A673 (cell line): ENCODE results near the gene SERPINB4. TPM values are rescaled to one million over a fixed set of nuclear protein-coding genes. Genes with fewer than 3 reads are reported as not detected.
"Not testable (repeated sequence)": the region's sequence is repeated elsewhere in the genome, so short reads cannot be mapped to it uniquely, and the experiment has no call there.

ENCODE experiments used
- BruUV-seq: library from RNA; stranded (reverse); fragments of 400-500 nt; replicated peaks from 2 replicates; lab custom pipeline; 2021; lab: Mats Ljungman, UMichigan
- CTCF ChIA-PET: fragments of 300-600 bp; sonication (Branson Sonifier 250); formaldehyde crosslinking; loops from one replicate; lab custom pipeline; 2022; ENCODE audit warnings: antibody characterized with exemption; lab: Charles Lee
- POLR2A ChIA-PET: fragments of 300-600 bp; sonication (Branson Sonifier 250); formaldehyde crosslinking; loops from one replicate; lab custom pipeline; 2022; ENCODE audit warnings: antibody characterized with exemption; ENCODE audit not compliant: low non-redundant PET; lab: Charles Lee
- DNase-seq: peaks from one replicate; pipeline ENCODE4 v3.0.0-alpha.2; 2015; ENCODE audit warnings: low spot score
- H3K27ac ChIP-seq: fragments of 200-600 bp; sonication (generic); 2 replicates; pipeline ENCODE4 v1.5.1; 2016; ENCODE audit warnings: mixed run types, low read depth, mild to moderate bottlenecking, mixed read lengths, antibody characterized with exemption, low read length; ENCODE audit not compliant: poor library complexity, severe bottlenecking
- H3K27me3 ChIP-seq: fragments of 200-600 bp; sonication (generic); replicated peaks from 2 replicates; pipeline ENCODE4 v1.6.1; 2017; ENCODE audit warnings: mixed run types, low read depth, mild to moderate bottlenecking, mixed read lengths, antibody characterized with exemption, low read length; ENCODE audit not compliant: insufficient read depth, poor library complexity
- H3K36me3 ChIP-seq: fragments of 200-600 bp; sonication (generic); 2 replicates; pipeline ENCODE4 v1.6.1; 2016; ENCODE audit warnings: mixed run types, mild to moderate bottlenecking, mixed read lengths, antibody characterized with exemption, low read length; ENCODE audit not compliant: insufficient read depth, poor library complexity, severe bottlenecking
- H3K4me1 ChIP-seq: fragments of 200-600 bp; sonication (generic); 2 replicates; pipeline ENCODE4 v1.6.1; 2017; ENCODE audit warnings: mixed run types, mild to moderate bottlenecking, mixed read lengths, antibody characterized with exemption, low read length; ENCODE audit not compliant: insufficient read depth, poor library complexity, severe bottlenecking
- H3K4me3 ChIP-seq: fragments of 200-600 bp; sonication (generic); 2 replicates; pipeline ENCODE4 v1.5.1; 2016; ENCODE audit warnings: low read depth, mixed run types, mild to moderate bottlenecking, mixed read lengths, low read length; ENCODE audit not compliant: poor library complexity, severe bottlenecking
- H3K9me3 ChIP-seq: fragments of 200-600 bp; sonication (generic); 2 replicates; pipeline ENCODE4 v1.6.1; 2016; ENCODE audit warnings: mixed run types, low read depth, mild to moderate bottlenecking, mixed read lengths, antibody characterized with exemption, low read length; ENCODE audit not compliant: poor library complexity, severe bottlenecking
- CTCF ChIP-seq: fragments of 300-800, 200-600 bp; sonication (generic); conservative IDR thresholded peaks from 2 replicates; pipeline ENCODE4 v1.5.1; 2017; ENCODE audit warnings: low read depth, mild to moderate bottlenecking, antibody characterized with exemption, low read length, moderate library complexity, mixed read lengths
- EZH2 ChIP-seq: fragments of 200-600 bp; sonication (generic); IDR thresholded peaks from 2 replicates; pipeline ENCODE4 v1.6.1; 2017; ENCODE audit warnings: borderline replicate concordance, low read depth, mild to moderate bottlenecking, mixed read lengths, antibody characterized with exemption, low read length; ENCODE audit not compliant: poor library complexity, severe bottlenecking
- intact Hi-C: fragments of 100-400 bp; cut with micrococcal nuclease; formaldehyde crosslinking; loops from one replicate; pipeline ENCODE4 v1.10.0; 2022; ENCODE audit not compliant: unreplicated experiment
- total RNA-seq: library from RNA; stranded (reverse); gene quantifications from 2 replicates; pipeline ENCODE4 v1.2.3, GENCODE V29; 2021

SERPINB4 gene
- total RNA-seq, 1 experiment from 2014 or later: not detected

GRCh38 chr18:63646936-63647335 is 2.9 kb upstream of the SERPINB4 start:
- peaks cover 7% of the 10 kb centered on the region for H3K4me1 ChIP-seq
- H3K9me3 ChIP-seq: no peaks in the 10 kb centered on the region
- POLR2A ChIA-PET: no interaction called here
- H3K4me3 ChIP-seq: no peak overlapping the region
- H3K27me3 ChIP-seq: no peaks in the 10 kb centered on the region
- no peak overlapping the region for H3K27ac ChIP-seq
- intact Hi-C loops: no loop called here
- DNase-seq: no peak
- no peak for TF ChIP-seq CTCF
- TF ChIP-seq EZH2: no peak
- BruUV-seq: no TSS peak
- CTCF ChIA-PET: no interaction called here
- no peaks in the 10 kb centered on the region for H3K36me3 ChIP-seq

GRCh38 chr18:63644694-63645093 is 638 bp upstream of the SERPINB4 start:
- H3K27me3 ChIP-seq, H3K4me3 ChIP-seq, intact Hi-C loops, CTCF ChIA-PET, H3K9me3 ChIP-seq, DNase-seq, BruUV-seq, POLR2A ChIA-PET, H3K4me1 ChIP-seq, H3K27ac ChIP-seq, H3K36me3 ChIP-seq: not testable (repeated sequence)

GRCh38 chr18:63642668-63643356 is 1.2 kb downstream of the SERPINB4 start:
- H3K9me3 ChIP-seq, H3K27ac ChIP-seq, CTCF ChIA-PET, H3K4me1 ChIP-seq, BruUV-seq, DNase-seq, H3K36me3 ChIP-seq, H3K4me3 ChIP-seq, H3K27me3 ChIP-seq, intact Hi-C loops: not testable (repeated sequence)
- POLR2A ChIA-PET: interaction anchor here (0.6 kb wide), 2 partner anchors 44 to 64 kb away, joined by 3 to 5 read pairs; no protein-coding TSS in a partner anchor

- H3K4me3 ChIP-seq, H3K36me3 ChIP-seq, DNase-seq, CTCF ChIA-PET, H3K27ac ChIP-seq, BruUV-seq, H3K4me1 ChIP-seq, H3K9me3 ChIP-seq, POLR2A ChIA-PET, intact Hi-C loops, H3K27me3 ChIP-seq: not testable (repeated sequence)
Observed at GRCh38 chr18:63641157-63641680, 2.8 kb downstream of the SERPINB4 start.
